ENCODE results near the gene TET2.

DNA sequence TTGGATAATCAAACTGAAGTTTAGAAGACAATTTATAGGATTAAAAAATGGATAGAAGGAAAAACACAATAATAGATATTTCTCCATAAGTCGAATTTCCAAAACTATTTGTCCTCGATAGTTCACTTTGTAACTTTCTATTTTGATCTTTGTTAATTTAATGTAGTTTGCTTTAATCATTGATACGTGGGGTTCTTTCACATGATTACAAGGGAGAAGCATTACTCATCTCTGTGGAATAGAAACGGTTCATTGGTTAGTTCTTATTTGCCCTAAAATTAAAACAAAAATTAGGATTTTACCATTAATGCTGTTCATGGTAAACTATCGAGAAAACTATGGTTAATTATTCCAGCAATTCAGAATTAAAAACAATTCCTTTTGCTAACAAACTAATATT, 2.1 kb downstream of the TET2 start:
- TF ChIP-seq, protein P1, sequence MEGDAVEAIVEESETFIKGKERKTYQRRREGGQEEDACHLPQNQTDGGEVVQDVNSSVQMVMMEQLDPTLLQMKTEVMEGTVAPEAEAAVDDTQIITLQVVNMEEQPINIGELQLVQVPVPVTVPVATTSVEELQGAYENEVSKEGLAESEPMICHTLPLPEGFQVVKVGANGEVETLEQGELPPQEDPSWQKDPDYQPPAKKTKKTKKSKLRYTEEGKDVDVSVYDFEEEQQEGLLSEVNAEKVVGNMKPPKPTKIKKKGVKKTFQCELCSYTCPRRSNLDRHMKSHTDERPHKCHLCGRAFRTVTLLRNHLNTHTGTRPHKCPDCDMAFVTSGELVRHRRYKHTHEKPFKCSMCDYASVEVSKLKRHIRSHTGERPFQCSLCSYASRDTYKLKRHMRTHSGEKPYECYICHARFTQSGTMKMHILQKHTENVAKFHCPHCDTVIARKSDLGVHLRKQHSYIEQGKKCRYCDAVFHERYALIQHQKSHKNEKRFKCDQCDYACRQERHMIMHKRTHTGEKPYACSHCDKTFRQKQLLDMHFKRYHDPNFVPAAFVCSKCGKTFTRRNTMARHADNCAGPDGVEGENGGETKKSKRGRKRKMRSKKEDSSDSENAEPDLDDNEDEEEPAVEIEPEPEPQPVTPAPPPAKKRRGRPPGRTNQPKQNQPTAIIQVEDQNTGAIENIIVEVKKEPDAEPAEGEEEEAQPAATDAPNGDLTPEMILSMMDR (IDR thresholded peaks at IDR 0.05) = no peak
- TF ChIP-seq POLR2A (IDR thresholded peaks at IDR 0.05) = no peak

Measured in right lobe of liver (tissue), 4 donors.